Retinal pigment epithelial cell (primary cell): ENCODE data around the gene SLC41A3.

Experiments
- DNase-seq: peaks from one replicate; pipeline ENCODE4 v3.0.0-alpha.2; 2010; ENCODE audit warnings: low read depth
- H3K4me3 ChIP-seq: 2 replicates; pipeline ENCODE4 v1.5.1; 2011; ENCODE audit warnings: mild to moderate bottlenecking, low read length, control low read depth, moderate library complexity
- CTCF ChIP-seq: conservative IDR thresholded peaks from 2 replicates; pipeline ENCODE4 v1.5.1; 2011; ENCODE audit warnings: low read depth, low read length, control low read depth, inconsistent platforms

SLC41A3 gene

GRCh38 chr3:126110431-126111125, 26.7 kb upstream of the SLC41A3 start:
- TF ChIP-seq CTCF: no peak
- DNase-seq: no peak
- H3K4me3 ChIP-seq: no peak overlapping the region

- H3K4me3 ChIP-seq: no peak overlapping the region
- TF ChIP-seq CTCF: no peak
- no peak for DNase-seq
Measured at GRCh38 chr3:126109880-126110235, 25.9 kb upstream of the SLC41A3 start.

GRCh38 chr3:126109146-126109879, 25.4 kb upstream of the SLC41A3 start:
- no peak for DNase-seq
- H3K4me3 ChIP-seq: no peak overlapping the region
- no peak for TF ChIP-seq CTCF

GRCh38 chr3:126108676-126109050, 24.7 kb upstream of the SLC41A3 start:
- no peak for DNase-seq
- TF ChIP-seq CTCF: no peak
- H3K4me3 ChIP-seq: no peak overlapping the region

GRCh38 chr3:126107957-126108675, 24.2 kb upstream of the SLC41A3 start:
- H3K4me3 ChIP-seq: no peak overlapping the region
- DNase-seq: no peak
- no peak for TF ChIP-seq CTCF

GRCh38 chr3:126107203-126107939, 23.4 kb upstream of the SLC41A3 start:
- TF ChIP-seq CTCF: no peak
- no peak overlapping the region for H3K4me3 ChIP-seq
- no peak for DNase-seq
